ENCODE results near the gene KRT3. TPM values are rescaled to one million over a fixed set of nuclear protein-coding genes. Genes with fewer than 3 reads are reported as not detected.
A peak's percentile ranks its signal among the peaks of the same experiment; 100 is the strongest.
"Not testable (repeated sequence)": the region's sequence is repeated elsewhere in the genome, so short reads cannot be mapped to it uniquely, and the experiment has no call there.

Gene KRT3
- total RNA-seq, 2 experiments from 2014 or later = not detected

GRCh38 chr12:52800259-52800917, 4.5 kb upstream of the KRT3 start:
- ATAC-seq (no peak), DNase-seq (no peak)
- Mint-ChIP-seq H3K4me3 (no peak overlapping the region), H3K27ac (no peak overlapping the region), H3K36me3 (ENCODE audit: low read depth) (no peaks in the 10 kb centered on the region), H3K4me1 (no peaks in the 10 kb centered on the region), H3K9me3 (ENCODE audit: low read depth) (no peaks in the 10 kb centered on the region), H3K27me3 (no peaks in the 10 kb centered on the region)
- POLR2A ChIA-PET = no interaction called here
- CTCF ChIA-PET = no interaction called here
- intact Hi-C loops (cut with DNase I, micrococcal nuclease) = no loop called here

GRCh38 chr12:52799505-52800211, 3.7 kb upstream of the KRT3 start:
- no peaks in the 10 kb centered on the region for H3K9me3 Mint-ChIP-seq (ENCODE audit: low read depth)
- peaks cover under 1% of the 10 kb centered on the region for H3K4me1 Mint-ChIP-seq
- no peaks in the 10 kb centered on the region for H3K36me3 Mint-ChIP-seq (ENCODE audit: low read depth)
- ATAC-seq = no peak
- no peak overlapping the region for H3K27ac Mint-ChIP-seq
- intact Hi-C loops (cut with DNase I, micrococcal nuclease) = no loop called here
- no peaks in the 10 kb centered on the region for H3K27me3 Mint-ChIP-seq
- CTCF ChIA-PET = no interaction called here
- POLR2A ChIA-PET = no interaction called here
- no peak for DNase-seq
- no peak overlapping the region for H3K4me3 Mint-ChIP-seq

GRCh38 chr12:52798671-52799504, 3.0 kb upstream of the KRT3 start:
- no peak overlapping the region for H3K4me3 Mint-ChIP-seq
- DNase-seq (no peak), ATAC-seq (no peak)
- CTCF ChIA-PET = interaction anchor here (0.7 to 0.9 kb wide), 2 partner anchors 71 to 81 kb away, joined by 3 read pairs; no protein-coding TSS in a partner anchor
- H3K9me3 Mint-ChIP-seq (ENCODE audit: low read depth) = no peaks in the 10 kb centered on the region
- H3K27ac Mint-ChIP-seq = no peak overlapping the region
- intact Hi-C loops (cut with DNase I, micrococcal nuclease) = no loop called here
- no peaks in the 10 kb centered on the region for H3K36me3 Mint-ChIP-seq (ENCODE audit: low read depth)
- POLR2A ChIA-PET = no interaction called here
- H3K4me1 Mint-ChIP-seq = peaks cover 8% of the 10 kb centered on the region
- H3K27me3 Mint-ChIP-seq = no peaks in the 10 kb centered on the region

- no peaks in the 10 kb centered on the region for H3K27me3 Mint-ChIP-seq
- no peak overlapping the region for H3K4me3 Mint-ChIP-seq
- ATAC-seq (no peak), DNase-seq (no peak)
- intact Hi-C loops (cut with DNase I, micrococcal nuclease) = no loop called here
- no peaks in the 10 kb centered on the region for H3K36me3 Mint-ChIP-seq (ENCODE audit: low read depth)
- no peak overlapping the region for H3K27ac Mint-ChIP-seq
- ChIA-PET POLR2A (no interaction called here), CTCF (interaction anchor here (0.6 to 0.9 kb wide), 3 partner anchors 72 to 607 kb away, joined by 3 read pairs; partner anchors contain the start of gene KRT80)
- no peaks in the 10 kb centered on the region for H3K9me3 Mint-ChIP-seq (ENCODE audit: low read depth)
- peaks cover 9% of the 10 kb centered on the region for H3K4me1 Mint-ChIP-seq
Observed at GRCh38 chr12:52798003-52798670, 2.2 kb upstream of the KRT3 start.

- no peak for DNase-seq
- no peak for ATAC-seq
- ChIA-PET CTCF (interaction anchor here (0.6 to 0.9 kb wide), 3 partner anchors 73 to 606 kb away, joined by 3 to 4 read pairs (median 3); partner anchors contain the start of gene KRT80), POLR2A (no interaction called here)
- H3K27ac Mint-ChIP-seq = no peak overlapping the region
- no peak overlapping the region for H3K4me3 Mint-ChIP-seq
- H3K9me3 Mint-ChIP-seq (ENCODE audit: low read depth) = no peaks in the 10 kb centered on the region
- no peaks in the 10 kb centered on the region for H3K36me3 Mint-ChIP-seq (ENCODE audit: low read depth)
- peaks cover 13% of the 10 kb centered on the region for H3K4me1 Mint-ChIP-seq
- intact Hi-C loops (cut with DNase I, micrococcal nuclease) = no loop called here
- no peaks in the 10 kb centered on the region for H3K27me3 Mint-ChIP-seq
Observed at GRCh38 chr12:52797529-52797894, 1.6 kb upstream of the KRT3 start.

- Mint-ChIP-seq H3K27ac (no peak overlapping the region), H3K36me3 (ENCODE audit: low read depth) (no peaks in the 10 kb centered on the region), H3K9me3 (ENCODE audit: low read depth) (no peaks in the 10 kb centered on the region), H3K27me3 (no peaks in the 10 kb centered on the region), H3K4me3 (no peak overlapping the region), H3K4me1 (peaks cover 13% of the 10 kb centered on the region)
- ChIA-PET CTCF (interaction anchor here (0.9 to 1.6 kb wide), 2 partner anchors 74 to 183 kb away, joined by 4 read pairs; no protein-coding TSS in a partner anchor), POLR2A (no interaction called here)
- no peak for DNase-seq
- intact Hi-C loops (cut with DNase I, micrococcal nuclease) = no loop called here
- ATAC-seq = no peak
Observed at GRCh38 chr12:52796839-52797528, 1.1 kb upstream of the KRT3 start.

GRCh38 chr12:52796429-52796794, 495 bp upstream of the KRT3 start:
- Mint-ChIP-seq H3K36me3 (ENCODE audit: low read depth) (no peaks in the 10 kb centered on the region), H3K4me1 (peaks cover 13% of the 10 kb centered on the region), H3K9me3 (ENCODE audit: low read depth) (no peaks in the 10 kb centered on the region), H3K4me3 (no peak overlapping the region), H3K27ac (no peak overlapping the region), H3K27me3 (peaks cover 2% of the 10 kb centered on the region)
- ChIA-PET POLR2A (no interaction called here), CTCF (interaction anchor here (0.7 to 1.6 kb wide), 3 partner anchors 74 to 207 kb away, joined by 3 to 4 read pairs (median 3); no protein-coding TSS in a partner anchor)
- ATAC-seq (no peak), DNase-seq (no peak)
- intact Hi-C loops (cut with DNase I, micrococcal nuclease) = no loop called here

GRCh38 chr12:52795332-52795674, 614 bp downstream of the KRT3 start:
- H3K4me1 Mint-ChIP-seq = peaks cover 14% of the 10 kb centered on the region
- POLR2A ChIA-PET; H3K36me3 Mint-ChIP-seq (ENCODE audit: low read depth); DNase-seq; H3K4me3 Mint-ChIP-seq; ATAC-seq; intact Hi-C loops (cut with DNase I, micrococcal nuclease); H3K27ac Mint-ChIP-seq; H3K27me3 Mint-ChIP-seq; H3K9me3 Mint-ChIP-seq (ENCODE audit: low read depth): not testable (repeated sequence)
- CTCF ChIA-PET = interaction anchor here (0.7 to 1.6 kb wide), 2 partner anchors 69 to 75 kb away, joined by 4 read pairs; no protein-coding TSS in a partner anchor

GRCh38 chr12:52794479-52795331, 1.2 kb downstream of the KRT3 start:
- H3K36me3 Mint-ChIP-seq (ENCODE audit: low read depth) = no peaks in the 10 kb centered on the region
- no peak for DNase-seq
- intact Hi-C loops (cut with DNase I, micrococcal nuclease) = no loop called here
- no peaks in the 10 kb centered on the region for H3K9me3 Mint-ChIP-seq (ENCODE audit: low read depth)
- H3K27ac Mint-ChIP-seq = no peak overlapping the region
- ChIA-PET CTCF (interaction anchor here (0.6 to 1.0 kb wide), 3 partner anchors 16 to 69 kb away, joined by 3 to 4 read pairs (median 3); no protein-coding TSS in a partner anchor), POLR2A (no interaction called here)
- peak; percentile 63 for ATAC-seq
- H3K4me1 Mint-ChIP-seq = peaks cover 17% of the 10 kb centered on the region
- peaks cover 11% of the 10 kb centered on the region for H3K27me3 Mint-ChIP-seq
- H3K4me3 Mint-ChIP-seq = no peak overlapping the region
